Measurements from ENCODE around the gene ASB1. TPM values are rescaled to one million over a fixed set of nuclear protein-coding genes. Genes with fewer than 3 reads are reported as not detected.

The ASB1 gene
- total and polyA plus RNA-seq, 9 of the 15 experiments (the other 6 are each of a cell fraction or from before 2014, with no cell fraction given), result 6.3 to 37.7 (median 23.9) TPM

GRCh38 chr2:238426568-238427434 is at the start of gene ASB1 (continued):
- TF ChIP-seq POLR2A (conservative IDR thresholded peaks at IDR 0.05) (peak; percentile 79), NR2C2 (CRISPR knock-in tag; IDR thresholded peaks at IDR 0.05) (no peak), NR2C2 (tag; IDR thresholded peaks at IDR 0.05) (peak; percentile 95), NR4A1 (CRISPR knock-in tag; IDR thresholded peaks at IDR 0.05) (no peak), NR4A1 (tag; IDR thresholded peaks at IDR 0.05) (peak; percentile 29; the same call in 1 of the 2 replicates), ZBTB7A (IDR thresholded peaks at IDR 0.05; ENCODE audit: borderline replicate concordance, control insufficient read depth, low read depth, low read length) (peak; percentile 99), ZBTB11 (CRISPR knock-in tag; IDR thresholded peaks at IDR 0.05) (peak in 2 of 3 experiments; percentile 54 to 83; a peak in 3 of 6 replicates), SMAD4 (CRISPR knock-in tag; conservative IDR thresholded peaks at IDR 0.05) (0 out of 2 replicates have a peak, but pooled peaks have one; percentile 21), SUPT5H (IDR thresholded peaks at IDR 0.05) (peak; percentile 72), NCOR1 (IDR thresholded peaks at IDR 0.05) (no peak), ZNF830 (CRISPR knock-in tag; IDR thresholded peaks at IDR 0.05) (no peak), CREB1 (IDR thresholded peaks at IDR 0.05) (no peak), CREB1 (CRISPR knock-in tag; IDR thresholded peaks at IDR 0.05) (peak; percentile 19; the same call in 1 of the 2 replicates), NRF1 (conservative IDR thresholded peaks at IDR 0.05 in 1 of 2, IDR thresholded peaks at IDR 0.05 in 1 of 2) (peak; percentile 69; a peak in 3 of 4 replicates), FOXA3 (CRISPR knock-in tag; conservative IDR thresholded peaks at IDR 0.05 in 1 of 2, IDR thresholded peaks at IDR 0.05 in 1 of 2) (no peak), ZNF639 (CRISPR knock-in tag; conservative IDR thresholded peaks at IDR 0.05 in 1 of 2, IDR thresholded peaks at IDR 0.05 in 1 of 2) (peak in 1 of 2 experiments; percentile 34; a peak in 1 of 4 replicates), E2F6 (IDR thresholded peaks at IDR 0.05; ENCODE audit: borderline replicate concordance in 1 of 2, extremely low read depth in 1 of 2, insufficient read depth in 1 of 2, insufficient read length in 1 of 2, low read depth in 1 of 2, low read length in 1 of 2, poor library complexity in 1 of 2, severe bottlenecking in 1 of 2) (peak in 1 of 2 experiments; percentile 21), MAZ (CRISPR knock-in tag; conservative IDR thresholded peaks at IDR 0.05 in 1 of 2, IDR thresholded peaks at IDR 0.05 in 1 of 2) (peak; percentile 21 to 27; a peak in 1 of 4 replicates), ZNF41 (CRISPR knock-in tag; conservative IDR thresholded peaks at IDR 0.05) (no peak)
